ENCODE data around the gene ACOX2.

- TF ChIP-seq CTCF (IDR thresholded peaks at IDR 0.05) (no peak), POLR2A (IDR thresholded peaks at IDR 0.05) (no peak)
These were observed 1.2 kb downstream of the ACOX2 start for GRCh38 chr3:58535531-58536500.
